ENCODE measurements around the gene MYO1E. TPM values are rescaled to one million over a fixed set of nuclear protein-coding genes. Genes with fewer than 3 reads are reported as not detected.
"Not testable (repeated sequence)": the region's sequence is repeated elsewhere in the genome, so short reads cannot be mapped to it uniquely, and the experiment has no call there.

Gene MYO1E
- total and polyA plus RNA-seq, 8 donors = 31.4 to 101 (median 39.9) TPM

DNA sequence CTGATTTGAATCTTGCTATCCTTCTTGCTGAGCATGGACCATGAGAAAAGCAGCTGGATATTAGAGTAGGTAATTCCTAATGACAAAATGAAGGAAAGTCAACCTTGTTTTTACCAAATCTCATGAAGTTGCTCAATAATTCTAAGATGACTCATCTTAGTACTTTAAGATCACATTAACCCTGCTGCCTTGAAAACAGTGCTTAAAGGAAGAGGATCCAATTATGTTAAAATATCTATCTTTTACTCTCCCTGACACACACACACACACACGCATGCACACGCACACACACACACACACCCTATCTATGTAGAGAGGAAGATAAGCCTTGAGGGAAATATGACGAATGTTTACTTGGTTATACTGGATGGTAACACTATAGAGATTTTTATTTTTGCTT, 16.0 kb upstream of the MYO1E start:
- intact Hi-C loops (cut with DNase I) = no loop called here
- TF ChIP-seq, protein P1, sequence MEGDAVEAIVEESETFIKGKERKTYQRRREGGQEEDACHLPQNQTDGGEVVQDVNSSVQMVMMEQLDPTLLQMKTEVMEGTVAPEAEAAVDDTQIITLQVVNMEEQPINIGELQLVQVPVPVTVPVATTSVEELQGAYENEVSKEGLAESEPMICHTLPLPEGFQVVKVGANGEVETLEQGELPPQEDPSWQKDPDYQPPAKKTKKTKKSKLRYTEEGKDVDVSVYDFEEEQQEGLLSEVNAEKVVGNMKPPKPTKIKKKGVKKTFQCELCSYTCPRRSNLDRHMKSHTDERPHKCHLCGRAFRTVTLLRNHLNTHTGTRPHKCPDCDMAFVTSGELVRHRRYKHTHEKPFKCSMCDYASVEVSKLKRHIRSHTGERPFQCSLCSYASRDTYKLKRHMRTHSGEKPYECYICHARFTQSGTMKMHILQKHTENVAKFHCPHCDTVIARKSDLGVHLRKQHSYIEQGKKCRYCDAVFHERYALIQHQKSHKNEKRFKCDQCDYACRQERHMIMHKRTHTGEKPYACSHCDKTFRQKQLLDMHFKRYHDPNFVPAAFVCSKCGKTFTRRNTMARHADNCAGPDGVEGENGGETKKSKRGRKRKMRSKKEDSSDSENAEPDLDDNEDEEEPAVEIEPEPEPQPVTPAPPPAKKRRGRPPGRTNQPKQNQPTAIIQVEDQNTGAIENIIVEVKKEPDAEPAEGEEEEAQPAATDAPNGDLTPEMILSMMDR (IDR thresholded peaks at IDR 0.05) = no peak
- no peak for ATAC-seq
- H3K4me3 ChIP-seq = no peak overlapping the region
- no peaks in the 10 kb centered on the region for H3K4me1 ChIP-seq
- H3K27me3 ChIP-seq = no peaks in the 10 kb centered on the region
- no peak overlapping the region for H3K27ac ChIP-seq
- no peaks in the 10 kb centered on the region for H3K36me3 ChIP-seq
- no peaks in the 10 kb centered on the region for H3K9me3 ChIP-seq
- no peak for DNase-seq

DNA sequence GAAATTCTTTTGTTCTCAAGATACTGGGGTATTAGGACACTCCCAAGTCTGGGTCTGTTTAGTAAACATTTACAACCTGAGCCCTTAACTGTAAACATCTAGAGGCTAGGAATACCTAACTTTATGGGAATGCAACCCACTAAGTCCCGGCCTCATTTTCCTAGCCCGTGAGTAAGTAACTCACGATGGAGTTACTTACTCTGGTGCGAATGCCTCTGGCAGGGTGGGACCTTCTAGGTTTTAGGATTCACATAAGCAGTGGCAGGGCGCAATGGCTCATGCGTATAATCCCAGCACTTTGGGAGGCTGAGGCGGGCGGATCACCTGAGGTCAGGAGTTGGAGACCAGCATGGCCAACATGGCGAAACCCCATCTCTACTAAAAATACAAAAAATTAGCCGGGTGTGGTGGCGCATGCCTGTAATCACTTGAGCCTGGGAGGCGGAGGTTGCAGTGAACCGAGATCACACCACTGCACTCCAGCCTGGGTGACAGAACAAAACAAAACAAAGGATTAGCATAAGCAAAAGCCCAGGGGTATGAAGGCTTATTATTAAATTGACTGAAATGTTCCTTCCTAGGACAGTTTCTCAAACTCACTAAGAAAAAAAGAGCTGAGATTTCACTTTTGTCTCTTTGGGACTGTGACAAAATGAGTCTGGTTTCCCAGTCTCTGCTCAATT, 14.7 kb upstream of the MYO1E start:
- intact Hi-C loops (cut with DNase I); H3K36me3 ChIP-seq; H3K4me1 ChIP-seq; H3K27ac ChIP-seq; ATAC-seq; H3K9me3 ChIP-seq; H3K27me3 ChIP-seq; H3K4me3 ChIP-seq; DNase-seq: not testable (repeated sequence)

DNA sequence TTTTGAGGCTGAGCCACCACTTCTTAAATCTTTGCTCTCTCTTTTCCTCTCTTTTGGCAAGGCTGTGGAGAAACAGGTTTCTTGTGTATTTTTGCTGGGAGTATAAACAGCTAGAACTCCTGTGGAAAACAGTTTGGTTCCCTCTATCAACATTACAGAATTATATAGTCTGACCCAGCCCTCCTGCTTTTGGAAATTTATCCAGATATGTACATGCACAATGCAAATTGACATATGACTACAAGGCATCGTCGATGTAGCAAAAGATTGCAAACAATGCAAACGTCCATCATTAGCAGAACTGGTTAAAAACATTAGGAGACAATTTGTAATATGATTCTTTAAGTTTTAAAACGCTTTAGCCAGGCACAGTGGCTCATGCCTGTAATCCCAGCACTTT, 12.5 kb upstream of the MYO1E start:
- DNase-seq = no peak
- TF ChIP-seq, protein P1 (IDR thresholded peaks at IDR 0.05) = no peak
- no peaks in the 10 kb centered on the region for H3K36me3 ChIP-seq
- no peak for ATAC-seq
- no peak overlapping the region for H3K4me3 ChIP-seq
- intact Hi-C loops (cut with DNase I) = no loop called here
- H3K27ac ChIP-seq = no peak overlapping the region
- no peaks in the 10 kb centered on the region for H3K9me3 ChIP-seq
- H3K27me3 ChIP-seq = no peaks in the 10 kb centered on the region
- no peaks in the 10 kb centered on the region for H3K4me1 ChIP-seq

DNA sequence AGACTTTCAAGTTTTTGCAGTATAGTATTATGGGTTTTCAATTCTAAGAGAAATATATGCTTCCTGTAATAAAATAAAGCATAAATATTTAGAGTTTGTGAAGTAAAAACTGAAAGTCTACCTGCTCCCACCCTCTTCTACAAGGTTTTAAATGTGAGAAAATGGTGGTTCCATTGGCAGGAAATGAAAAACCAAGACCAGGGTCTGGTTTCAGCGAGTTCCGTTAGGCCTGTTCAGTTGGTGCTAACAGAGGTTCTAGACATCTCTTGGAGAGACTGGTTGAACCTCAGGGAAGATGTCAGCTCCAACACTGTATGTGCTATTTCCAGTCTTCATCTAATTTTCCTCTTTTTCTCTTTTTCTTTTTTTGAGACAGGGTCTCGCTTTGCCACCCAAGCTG, 11.8 kb upstream of the MYO1E start:
- no peak for DNase-seq
- no peaks in the 10 kb centered on the region for H3K36me3 ChIP-seq
- H3K4me3 ChIP-seq = no peak overlapping the region
- no peaks in the 10 kb centered on the region for H3K4me1 ChIP-seq
- H3K27ac ChIP-seq = no peak overlapping the region
- intact Hi-C loops (cut with DNase I) = no loop called here
- TF ChIP-seq, protein P1 (IDR thresholded peaks at IDR 0.05) = no peak
- H3K27me3 ChIP-seq = no peaks in the 10 kb centered on the region
- ATAC-seq = no peak
- no peaks in the 10 kb centered on the region for H3K9me3 ChIP-seq

DNA sequence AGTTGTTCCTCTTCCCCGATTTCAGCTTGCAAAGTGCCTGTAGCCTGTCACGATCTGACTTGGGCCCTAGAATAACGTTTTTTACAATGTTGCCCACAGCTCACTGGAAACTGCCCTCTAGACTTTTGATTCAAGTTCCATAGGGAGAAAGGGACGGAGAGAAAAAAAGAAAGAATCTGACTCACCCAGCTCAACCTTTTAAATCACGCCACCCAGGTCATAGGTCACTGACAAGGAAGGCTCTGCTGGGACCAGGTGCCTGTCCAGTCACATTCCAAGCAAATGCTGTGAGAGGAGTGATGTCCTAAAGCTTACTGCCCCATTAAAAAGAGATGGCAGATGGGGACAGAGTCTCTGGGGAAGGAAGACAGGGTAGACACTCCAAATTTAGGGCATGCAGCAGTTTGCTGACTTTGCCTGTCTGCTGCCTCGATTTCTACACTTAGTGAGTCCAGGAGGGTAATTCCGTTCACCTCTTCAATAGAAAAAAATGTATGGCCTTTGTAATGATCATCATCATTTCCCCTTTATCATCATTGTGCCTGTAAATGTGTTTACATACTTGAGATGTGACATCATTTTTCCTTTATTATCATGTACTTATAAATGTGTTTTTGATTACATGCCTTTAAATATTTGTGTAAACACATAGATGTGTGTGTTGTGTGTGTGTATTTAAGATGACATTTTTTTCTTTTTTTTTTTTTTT, 8.4 kb upstream of the MYO1E start:
- Histone ChIP-seq H3K4me1 (no peaks in the 10 kb centered on the region), H3K27me3 (no peaks in the 10 kb centered on the region), H3K4me3 (no peak overlapping the region), H3K9me3 (no peaks in the 10 kb centered on the region), H3K36me3 (no peaks in the 10 kb centered on the region), H3K27ac (no peak overlapping the region)
- intact Hi-C loops (cut with DNase I) = no loop called here
- ATAC-seq (no peak), DNase-seq (no peak)
- TF ChIP-seq, protein P1 (IDR thresholded peaks at IDR 0.05) = no peak

Measured in left lung (tissue), 10 donors.